Eye (tissue), 1 donor: Measurements from ENCODE around the gene DST.

Experiments
- DNase-seq: peaks from one replicate; pipeline ENCODE4 v3.0.0-alpha.2; 2015

DST gene

DNA sequence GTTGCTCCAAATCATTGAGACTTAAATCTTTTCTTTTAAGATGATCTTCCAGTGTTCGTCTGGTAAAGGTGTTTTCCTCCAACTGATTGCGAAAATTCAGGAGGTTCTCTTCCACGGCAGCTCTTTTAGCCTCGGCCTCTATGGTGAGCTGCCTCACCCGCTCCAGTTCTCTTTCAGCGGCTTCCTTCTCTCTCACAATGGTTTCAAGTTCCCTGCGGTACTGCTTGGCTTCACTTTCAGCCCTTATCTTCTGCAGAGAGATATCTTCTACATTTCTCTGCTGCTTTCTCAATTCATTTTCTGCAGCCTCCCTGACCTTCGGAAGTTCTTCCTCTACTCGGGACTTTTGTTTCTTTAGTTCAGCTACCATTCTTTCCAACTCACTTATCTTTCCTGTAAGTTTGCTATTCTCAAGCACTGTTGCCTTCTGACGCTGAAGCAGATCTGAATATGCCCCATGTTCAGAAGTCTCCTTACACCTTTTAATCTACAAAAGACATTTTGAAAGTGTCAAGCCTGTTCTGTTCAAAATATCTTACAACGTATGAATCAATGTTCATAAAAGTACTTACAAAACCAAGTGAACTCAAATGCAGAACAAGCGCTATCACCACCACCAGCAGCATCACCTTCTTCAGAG, 22.3 kb downstream of the DST start:
- no peak for DNase-seq

- no peak for DNase-seq
Measured at GRCh38 chr6:56618050-56618449, 24.6 kb downstream of the DST start.

DNA sequence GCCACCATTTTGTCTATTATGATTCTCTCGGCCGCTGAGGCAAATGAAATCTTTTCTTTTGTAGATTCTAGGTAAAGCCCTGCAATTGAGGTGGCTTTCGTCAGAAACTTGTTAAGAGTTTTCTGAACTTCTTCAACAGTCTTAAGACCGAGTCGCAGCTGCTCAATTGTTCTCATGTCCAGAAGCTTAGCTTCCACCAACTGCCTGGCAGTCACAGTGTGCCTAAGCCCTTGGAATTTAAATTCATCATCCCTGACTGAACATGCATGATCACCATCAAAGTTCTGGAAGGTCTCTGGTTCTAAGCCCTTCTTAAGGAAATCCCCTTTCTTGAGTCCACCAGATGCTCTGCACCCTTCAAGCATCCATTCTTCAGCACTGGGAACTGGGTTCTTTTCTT, 25.7 kb downstream of the DST start:
- no peak for DNase-seq

DNA sequence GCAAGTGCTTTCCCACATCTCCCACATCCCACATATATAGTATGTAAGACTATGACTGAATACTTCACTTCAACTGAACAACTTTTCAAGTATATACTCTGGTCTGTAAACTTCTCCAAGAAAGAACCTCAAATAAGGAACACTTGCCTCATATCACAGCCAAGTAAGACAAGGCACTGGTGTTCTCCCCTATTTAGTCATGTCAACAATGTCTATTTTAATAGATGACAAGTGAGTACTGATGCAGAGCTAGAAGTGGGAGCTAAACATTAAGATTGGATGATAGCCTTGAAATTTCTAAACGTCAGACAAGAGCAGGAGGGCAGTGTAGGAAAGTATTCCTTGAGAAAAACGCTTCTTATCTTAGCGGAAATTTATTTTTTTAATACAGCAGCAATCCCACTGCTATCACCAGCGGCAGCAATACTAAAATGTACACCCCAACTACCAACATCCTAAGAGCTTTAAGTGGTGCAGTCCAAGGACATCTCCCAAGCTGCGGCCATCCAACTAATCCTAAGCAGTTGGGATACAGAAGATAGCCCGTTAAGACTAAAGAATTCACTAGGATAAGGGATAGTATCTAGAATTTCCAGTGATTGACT, 29.3 kb downstream of the DST start:
- no peak for DNase-seq

GRCh38 chr6:56608332-56608731, 34.4 kb downstream of the DST start:
- no peak for DNase-seq

GRCh38 chr6:56607111-56607752, 35.5 kb downstream of the DST start:
- DNase-seq: no peak

- no peak for DNase-seq
Measured at GRCh38 chr6:56605435-56605834, 37.3 kb downstream of the DST start.

DNA sequence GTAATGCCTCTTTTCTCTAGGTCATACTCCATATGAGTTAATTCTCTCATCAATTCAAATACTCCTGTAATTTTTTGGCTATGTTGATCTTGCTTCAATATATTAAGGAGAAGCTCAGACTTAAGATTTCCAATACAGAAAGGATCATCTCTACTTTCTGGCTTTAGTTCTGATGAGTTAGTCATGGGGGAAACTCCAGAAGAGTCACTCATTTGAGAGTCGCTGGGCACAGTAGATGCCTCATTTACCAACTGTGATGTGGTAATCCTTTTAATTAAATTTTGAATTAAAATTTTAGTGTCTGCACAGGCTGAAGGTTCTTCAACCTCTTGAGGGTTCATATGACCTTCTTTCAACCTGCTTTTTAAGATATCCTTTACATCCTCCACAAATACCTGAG, 38.5 kb downstream of the DST start:
- DNase-seq: no peak

- no peak for DNase-seq
Measured at GRCh38 chr6:56601390-56601789, 41.3 kb downstream of the DST start.

DNA sequence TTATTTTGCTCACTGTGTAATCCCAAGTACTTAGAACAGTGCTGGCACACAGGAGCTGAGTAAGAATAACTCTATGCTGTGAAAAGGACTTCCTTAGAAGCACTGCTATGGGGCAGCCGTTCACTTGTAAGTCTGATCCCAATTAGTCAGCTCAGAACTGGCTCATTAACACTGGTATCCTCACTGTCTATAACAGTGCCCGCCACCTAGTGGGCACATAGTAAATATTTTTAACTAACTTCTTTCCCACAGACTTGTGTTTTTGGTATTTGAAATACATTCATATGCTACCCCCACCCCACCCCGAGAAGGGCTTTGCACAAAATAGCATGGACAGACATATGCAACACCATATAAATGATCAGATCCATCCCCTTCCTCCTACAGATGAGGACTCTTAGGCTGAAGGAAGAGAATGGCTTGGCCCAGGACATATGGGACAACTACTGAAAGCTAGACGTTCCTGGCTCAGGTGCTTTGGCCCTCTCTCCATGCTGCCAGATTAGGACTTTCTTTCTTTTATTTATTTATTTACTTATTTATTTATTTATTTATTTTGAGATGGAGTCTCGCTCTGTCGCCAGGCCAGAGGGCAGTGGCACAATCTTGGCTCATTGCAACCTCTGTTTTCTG, 47.1 kb downstream of the DST start:
- DNase-seq: peak; percentile 73

GRCh38 chr6:56594699-56595098, 48.0 kb downstream of the DST start:
- DNase-seq: no peak

DNA sequence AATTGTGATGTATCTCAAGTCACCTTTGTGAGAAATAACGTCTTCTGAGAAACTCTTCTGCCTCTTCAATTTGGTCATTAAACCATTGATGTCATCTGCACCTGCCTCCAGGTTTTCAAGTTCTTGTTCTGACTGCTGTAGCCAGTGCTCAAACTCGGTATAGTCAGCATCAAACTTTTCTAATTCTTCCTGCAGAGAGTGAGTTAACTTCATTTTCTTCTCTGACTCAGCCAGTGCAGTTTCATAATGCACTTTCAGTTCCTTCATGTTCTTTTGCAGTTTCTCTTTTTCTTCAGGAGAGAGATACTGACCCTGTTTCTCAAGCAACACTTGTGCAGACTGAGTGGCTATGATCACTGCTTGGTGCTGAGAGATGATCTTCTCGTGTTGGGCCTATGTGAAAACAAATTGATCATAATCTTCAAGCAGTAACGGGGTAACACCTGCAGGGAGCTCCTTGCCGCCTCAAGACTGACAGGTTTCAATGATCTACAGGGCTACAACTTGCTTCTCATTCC, 48.8 kb downstream of the DST start:
- no peak for DNase-seq

GRCh38 chr6:56582236-56582635, 60.5 kb downstream of the DST start:
- no peak for DNase-seq

- DNase-seq: peak; percentile 43
Measured at GRCh38 chr6:56581296-56581925, 61.3 kb downstream of the DST start.

DNA sequence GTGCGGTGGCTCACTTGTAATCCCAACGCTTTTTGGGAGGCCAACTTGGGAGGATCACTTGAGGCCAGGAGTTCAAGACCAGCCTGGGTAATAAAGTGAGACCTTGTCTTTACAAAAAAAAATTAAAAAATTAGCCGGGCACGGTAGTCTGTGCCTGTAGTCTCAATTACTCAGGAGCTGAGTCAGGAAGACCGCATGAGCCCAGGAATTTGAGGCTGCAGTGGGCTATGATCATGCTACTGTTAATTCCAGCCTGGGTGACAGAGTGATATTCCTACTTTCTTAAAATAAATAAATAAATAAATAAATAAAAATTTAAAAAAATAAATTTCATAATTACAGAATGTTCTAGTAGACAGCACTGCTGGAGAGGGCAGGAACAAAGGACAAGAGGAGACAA, 62.4 kb downstream of the DST start:
- no peak for DNase-seq

DNA sequence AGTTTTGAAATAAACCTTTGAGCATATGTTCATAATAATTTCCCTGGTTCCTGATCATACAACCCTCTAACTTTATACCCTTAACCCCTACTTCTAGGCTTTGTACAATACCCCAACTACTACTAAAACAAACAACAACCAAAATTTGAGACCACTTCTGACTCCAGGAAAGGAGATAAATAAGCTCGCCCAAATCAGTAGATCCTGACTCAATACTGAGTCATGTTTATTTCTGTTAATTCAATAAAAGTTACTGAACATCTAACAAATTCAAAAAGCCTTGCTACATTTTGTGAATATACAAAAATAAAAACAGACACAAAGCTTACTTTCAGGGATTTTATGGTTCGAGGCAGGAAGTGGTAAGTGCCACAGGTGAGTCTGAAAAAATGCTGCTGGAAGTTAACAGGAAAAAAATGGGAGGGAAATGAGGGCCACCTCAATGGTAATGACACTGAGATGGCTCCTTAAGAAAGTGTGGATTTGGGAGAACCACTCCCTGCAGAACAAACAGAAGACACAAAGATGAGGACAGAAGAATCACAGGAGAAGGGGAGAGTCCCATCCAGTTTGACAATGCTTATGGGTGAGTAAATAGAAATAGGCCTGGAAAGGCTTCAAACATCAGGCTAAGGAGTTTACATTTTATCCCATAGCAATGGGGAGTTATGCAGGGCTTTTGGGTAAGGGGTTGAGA, 63.4 kb downstream of the DST start:
- DNase-seq: no peak

DNA sequence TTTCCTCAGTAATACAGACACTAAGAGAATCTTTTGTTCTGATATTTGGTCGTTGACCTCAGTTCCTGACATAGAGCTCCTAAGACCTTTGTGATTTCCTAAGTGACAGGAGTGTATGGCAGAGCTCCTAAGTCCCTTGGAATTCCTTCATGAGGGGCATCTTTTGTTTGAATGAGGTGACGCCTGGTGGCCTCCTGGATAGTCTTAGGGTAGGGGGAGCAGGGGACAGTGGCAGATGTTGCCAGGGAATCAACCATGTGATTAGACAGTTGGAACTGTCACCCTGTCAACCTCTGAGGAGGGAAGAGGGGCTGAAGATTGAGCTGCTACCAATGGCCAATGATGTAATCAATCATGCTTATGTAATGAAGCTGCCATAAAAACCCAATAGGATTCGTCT, 67.0 kb downstream of the DST start:
- DNase-seq: no peak

GRCh38 chr6:56574292-56574691, 68.4 kb downstream of the DST start:
- no peak for DNase-seq

GRCh38 chr6:56573624-56574023, 69.1 kb downstream of the DST start:
- DNase-seq: no peak

DNA sequence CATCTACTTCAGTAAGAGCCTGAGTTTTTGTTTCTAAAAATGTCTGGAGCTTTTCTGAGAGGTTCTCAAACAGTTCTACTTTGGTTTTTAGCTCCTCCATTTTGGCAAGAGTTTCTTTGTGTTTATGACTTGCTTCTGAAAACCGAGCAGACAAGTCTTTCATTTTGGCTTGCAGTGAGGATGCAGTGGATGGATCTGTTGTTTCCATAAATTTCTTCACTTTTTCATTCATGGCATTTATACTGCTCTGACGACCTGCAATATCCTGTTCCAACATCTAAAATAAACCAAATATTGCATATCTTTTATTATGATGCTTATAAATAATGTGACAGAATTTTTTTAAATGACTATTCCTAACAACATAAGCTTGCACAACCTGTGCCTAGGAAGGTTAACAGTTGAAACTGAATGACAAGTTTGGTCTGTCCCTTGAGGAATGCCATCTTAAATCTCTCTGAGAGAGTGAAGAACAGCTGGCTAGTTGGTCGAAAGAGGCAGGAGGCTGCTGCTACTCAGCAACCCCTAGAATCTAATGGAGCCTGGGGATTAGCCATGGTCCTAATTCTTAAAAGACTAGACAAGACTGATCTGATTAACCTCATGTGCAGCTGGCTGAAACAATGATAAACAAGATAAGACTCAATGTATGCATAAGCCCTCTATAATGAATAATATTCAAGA, 69.8 kb downstream of the DST start:
- DNase-seq: no peak

DNA sequence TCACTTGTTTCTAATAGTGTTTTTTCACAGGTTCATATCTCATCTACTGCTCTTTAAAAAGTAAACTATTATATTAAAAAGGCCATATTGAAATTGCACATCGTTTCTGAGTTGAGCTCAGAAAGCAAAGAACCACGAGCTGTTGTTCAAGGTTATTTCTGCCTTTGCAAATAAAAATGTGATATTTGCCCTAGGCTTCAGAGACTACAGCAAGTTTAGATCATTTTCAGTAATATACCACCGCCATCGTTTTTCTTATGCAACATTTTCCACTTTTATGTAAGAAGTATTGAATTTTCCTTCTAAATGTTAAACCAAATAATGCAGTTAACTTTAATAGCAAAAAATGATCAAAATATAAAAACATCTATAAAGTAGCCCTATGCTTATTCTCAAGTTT, 71.1 kb downstream of the DST start:
- no peak for DNase-seq
